ENCODE data around the gene EOLA2. TPM values are rescaled to one million over a fixed set of nuclear protein-coding genes. Genes with fewer than 3 reads are reported as not detected.

Gene EOLA2
- 20.4 TPM for total RNA-seq

DNA sequence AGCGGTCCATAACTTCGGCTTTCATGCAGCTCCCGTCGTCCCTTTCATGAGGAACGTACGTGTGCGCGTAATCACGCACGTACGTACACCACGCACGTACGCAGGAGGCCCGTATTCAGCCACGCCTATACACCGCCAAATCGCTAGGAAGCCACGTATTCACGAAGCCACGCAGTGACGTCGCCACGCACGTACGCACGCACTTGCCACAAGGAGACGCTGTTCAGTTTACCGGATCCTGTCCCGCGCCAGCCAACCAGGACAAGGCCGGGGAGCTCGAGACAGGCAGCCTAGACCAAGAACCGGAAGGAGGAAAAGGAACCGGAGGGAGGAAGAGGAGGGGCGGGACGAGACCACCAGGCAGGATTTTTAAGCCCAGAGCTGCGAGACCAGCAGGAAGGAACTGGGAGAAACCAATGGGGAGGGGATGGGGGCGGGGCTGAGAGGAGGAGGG, at the start of gene EOLA2:
TSS of gene EOLA2 (minus strand) at position 65 of the 454 bp plus-strand sequence. CDS start 4,617 bp downstream, outside the sequence.

DNA sequence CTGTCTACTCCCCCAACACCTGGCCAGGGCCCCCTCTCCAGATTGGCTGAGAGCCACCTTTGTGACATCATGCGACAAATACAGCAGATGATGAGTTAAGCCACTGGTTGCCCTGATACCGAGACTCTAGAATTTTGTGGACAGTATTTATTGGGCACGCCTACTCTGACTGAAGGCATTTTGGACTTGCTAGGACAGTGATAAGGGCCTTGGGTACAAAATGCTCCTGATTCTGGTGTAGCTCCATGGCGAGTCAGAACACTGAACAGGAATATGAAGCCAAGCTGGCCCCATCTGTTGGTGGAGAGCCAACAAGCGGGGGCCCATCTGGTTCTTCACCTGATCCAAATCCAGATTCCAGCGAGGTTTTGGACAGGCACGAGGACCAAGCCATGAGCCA, 8.9 kb downstream of the EOLA2 start, which contains the start of gene HSFX4:
TSS of gene HSFX4 (plus strand) at position 174 of the 400 bp plus-strand sequence. CDS start at position 246, 72 bp downstream.

Other genes with a start within 250 kb of the EOLA2 start
- not detected for gene MAGEA11, start 226.4 kb downstream of the EOLA2 start, total RNA-seq
- gene HSFX1, start 164.4 kb downstream of the EOLA2 start, total RNA-seq, result 1.7 TPM
- not detected for gene MAGEA9, start 156.6 kb downstream of the EOLA2 start, total RNA-seq
- not detected for gene MAGEA8, start 57.3 kb downstream of the EOLA2 start, total RNA-seq
- gene HSFX4, start 8.9 kb downstream of the EOLA2 start, total RNA-seq, result not detected